SK-N-MC (cell line): ENCODE data around the gene AGRP.

ENCODE experiments used
- EZH2 ChIP-seq: fragments of 200-600 bp; sonication (generic); IDR thresholded peaks from one replicate; pipeline ENCODE4 v1.6.1; 2017; ENCODE audit warnings: antibody characterized with exemption
- POLR2AphosphoS5 ChIP-seq: IDR thresholded peaks from 2 replicates; pipeline ENCODE4 v1.6.1; 2012; ENCODE audit warnings: mild to moderate bottlenecking, low read depth, low read length, borderline replicate concordance

- TF ChIP-seq POLR2AphosphoS5: no peak
- no peak for TF ChIP-seq EZH2
These were observed 31.5 kb downstream of the AGRP start for GRCh38 chr16:67451704-67452435.
